GM18519 (cell line): Measurements from ENCODE around the gene NOXA1.

Experiments used
- ATAC-seq: cut with Tn5 transposase; IDR thresholded peaks from one replicate; pipeline ENCODE4 v1.9.1; 2021; ENCODE audit warnings: mild to moderate bottlenecking, moderate library complexity; ENCODE audit not compliant: unreplicated experiment, low FRiP score

The NOXA1 gene

GRCh38 chr9:137480686-137481683, 57.8 kb downstream of the NOXA1 start:
- no peak for ATAC-seq

- no peak for ATAC-seq
These were observed 59.0 kb downstream of the NOXA1 start for GRCh38 chr9:137482094-137482781.
